H1 (cell line): ENCODE data around the gene SLC10A6. TPM values are rescaled to one million over a fixed set of nuclear protein-coding genes. Genes with fewer than 3 reads are reported as not detected.

Experiments used
- CTCF ChIA-PET: fragments of 300-600 bp; sonication (Branson Sonifier 250); formaldehyde crosslinking; loops from one replicate; lab custom pipeline; 2021; ENCODE audit not compliant: partially characterized antibody; lab: Charles Lee
- POLR2A ChIA-PET: fragments of 300-600 bp; sonication (Branson Sonifier 250); formaldehyde crosslinking; loops from one replicate; lab custom pipeline; 2021; ENCODE audit warnings: inconsistent platforms; ENCODE audit not compliant: partially characterized antibody; lab: Charles Lee
- DNase-seq, 2 experiments: peaks; one replicate each; pipeline versions ENCODE4 v3.0.0 to v3.0.0-alpha.2; 2010 to 2022; ENCODE audit warnings: low spot score in 2 of 2, low read depth in 1 of 2, mixed read lengths in 1 of 2
- FAIRE-seq: peaks from 2 replicates; lab custom pipeline; 2011; peaks lifted over from hg19 to GRCh38; lab: Jason Lieb, UNC
- H2AFZ ChIP-seq: 2 replicates; pipeline ENCODE4 v1.8.1; 2012; ENCODE audit warnings: low read length, inconsistent platforms
- H2AK5ac ChIP-seq: 2 replicates; pipeline ENCODE4 v1.6.1; 2013; ENCODE audit warnings: low read depth, low read length
- H2BK120ac ChIP-seq: replicated peaks from 2 replicates; pipeline ENCODE3; 2013; ENCODE audit warnings: low read depth, low read length, inconsistent platforms
- H2BK12ac ChIP-seq: 2 replicates; pipeline ENCODE4 v1.6.1; 2013; ENCODE audit warnings: low read depth, low read length
- H2BK15ac ChIP-seq: 2 replicates; pipeline ENCODE4 v1.6.1; 2013; ENCODE audit warnings: low read length
- H2BK20ac ChIP-seq: 2 replicates; pipeline ENCODE4 v1.6.1; 2013; ENCODE audit warnings: low read length
- H2BK5ac ChIP-seq: 2 replicates; pipeline ENCODE4 v1.6.1; 2013; ENCODE audit warnings: low read depth, low read length
- H3K14ac ChIP-seq: 2 replicates; pipeline ENCODE4 v1.6.1; 2013; ENCODE audit warnings: inconsistent platforms; ENCODE audit not compliant: insufficient read length
- H3K18ac ChIP-seq: 2 replicates; pipeline ENCODE4 v1.6.1; 2013; ENCODE audit warnings: low read length; ENCODE audit errors: extremely low read depth
- H3K23ac ChIP-seq: 2 replicates; pipeline ENCODE4 v1.6.1; 2013; ENCODE audit warnings: inconsistent platforms; ENCODE audit not compliant: insufficient read length
- H3K23me2 ChIP-seq: 2 replicates; pipeline ENCODE4 v1.6.1; 2013; ENCODE audit warnings: low read depth, low read length
- H3K27ac ChIP-seq: 2 replicates; pipeline ENCODE4 v1.6.1; 2011; ENCODE audit warnings: low read depth, low read length, inconsistent platforms
- H3K27me3 ChIP-seq, 4 experiments: replicated peaks in 1 of 4; 1 replicate in 1 of 4; 2 replicates in 3 of 4; pipeline versions ENCODE4 v1.6.1 to v1.8.1; 2011 to 2013; ENCODE audit warnings: low read length in 3 of 4, mild to moderate bottlenecking in 3 of 4, inconsistent platforms in 2 of 4, mixed read lengths in 2 of 4, moderate library complexity in 1 of 4; ENCODE audit not compliant: control insufficient read depth in 3 of 4, insufficient read depth in 3 of 4; ENCODE audit errors: extremely low read depth in 1 of 4
- H3K36me3 ChIP-seq, 4 experiments: 2 replicates each; pipeline versions ENCODE4 v1.6.1 to v1.8.1; 2011 to 2013; ENCODE audit warnings: mild to moderate bottlenecking in 4 of 4, low read length in 3 of 4, moderate library complexity in 2 of 4, control low read depth in 1 of 4, inconsistent platforms in 1 of 4; ENCODE audit not compliant: insufficient read depth in 4 of 4, control insufficient read depth in 2 of 4
- H3K4ac ChIP-seq: replicated peaks from 2 replicates; pipeline ENCODE3; 2013; ENCODE audit warnings: low read length, low read depth, mixed read lengths, inconsistent platforms; ENCODE audit not compliant: insufficient read length
- H3K4me1 ChIP-seq, 4 experiments: replicated peaks in 1 of 4; 1 replicate in 1 of 4; 2 replicates in 3 of 4; pipeline versions ENCODE4 v1.6.1 to v1.8.1; 2011 to 2013; ENCODE audit warnings: low read length in 3 of 4, inconsistent platforms in 2 of 4, mixed read lengths in 1 of 4; ENCODE audit not compliant: insufficient read depth in 4 of 4, control insufficient read depth in 3 of 4
- H3K4me2 ChIP-seq, 2 experiments: 2 replicates each; pipeline versions ENCODE4 v1.6.1 to v1.8.1; 2011 to 2013; ENCODE audit warnings: low read depth in 2 of 2, low read length in 2 of 2, control low read depth in 1 of 2, inconsistent platforms in 1 of 2, mild to moderate bottlenecking in 1 of 2; ENCODE audit not compliant: insufficient read depth in 1 of 2
- H3K4me3 ChIP-seq, 4 experiments: fragments of 200-600, 300-600 bp in 1 of 4; sonication (generic), shearing (Covaris generic), sonication (Bioruptor Twin) in 1 of 4; 2 replicates each; pipeline versions ENCODE4 v1.5.1 to v1.8.1; 2011 to 2016; ENCODE audit warnings: low read length in 4 of 4, low read depth in 3 of 4, control low read depth in 2 of 4, inconsistent platforms in 2 of 4, mild to moderate bottlenecking in 2 of 4, mixed read lengths in 1 of 4, moderate library complexity in 1 of 4; ENCODE audit not compliant: insufficient read depth in 2 of 4; ENCODE audit errors: extremely low read depth in 1 of 4
- H3K56ac ChIP-seq: replicated peaks from 2 replicates; pipeline ENCODE3; 2013; ENCODE audit warnings: low read depth, mild to moderate bottlenecking, mixed read lengths, low read length, inconsistent platforms; ENCODE audit not compliant: insufficient read length
- H3K79me1 ChIP-seq: 2 replicates; pipeline ENCODE4 v1.6.1; 2013; ENCODE audit warnings: low read depth, low read length, control low read depth
- H3K79me2 ChIP-seq, 2 experiments: 2 replicates each; pipeline versions ENCODE4 v1.6.1 to v1.8.1; 2012 to 2013; ENCODE audit warnings: low read length in 2 of 2, mild to moderate bottlenecking in 2 of 2, inconsistent platforms in 1 of 2; ENCODE audit not compliant: insufficient read depth in 2 of 2, control insufficient read depth in 1 of 2
- H3K9ac ChIP-seq, 4 experiments: replicated peaks in 1 of 4; 1 replicate in 1 of 4; 2 replicates in 3 of 4; pipeline versions ENCODE4 v1.6.1 to v1.8.1; 2011 to 2013; ENCODE audit warnings: low read depth in 3 of 4, low read length in 3 of 4, control low read depth in 2 of 4, mild to moderate bottlenecking in 2 of 4, moderate library complexity in 2 of 4, inconsistent platforms in 1 of 4; ENCODE audit errors: extremely low read depth in 1 of 4
- H3K9me3 ChIP-seq, 2 experiments: 2 replicates each; pipeline versions ENCODE4 v1.6.1 to v1.8.1; 2012 to 2013; ENCODE audit warnings: mild to moderate bottlenecking in 2 of 2, moderate library complexity in 2 of 2, control low read depth in 1 of 2, inconsistent platforms in 1 of 2, low read depth in 1 of 2, low read length in 1 of 2, mixed read lengths in 1 of 2; ENCODE audit not compliant: insufficient read depth in 2 of 2
- H4K20me1 ChIP-seq, 2 experiments: replicated peaks in 1 of 2; 2 replicates each; pipeline versions ENCODE3 to v1.8.1; 2011 to 2013; ENCODE audit warnings: inconsistent platforms in 2 of 2, low read length in 2 of 2, mild to moderate bottlenecking in 1 of 2; ENCODE audit not compliant: insufficient read depth in 2 of 2, control insufficient read depth in 1 of 2
- H4K5ac ChIP-seq: 2 replicates; pipeline ENCODE4 v1.6.1; 2013; ENCODE audit warnings: low read length, low read depth, mixed read lengths, inconsistent platforms; ENCODE audit not compliant: insufficient read length
- H4K8ac ChIP-seq: 2 replicates; pipeline ENCODE4 v1.8.0; 2013; ENCODE audit warnings: mild to moderate bottlenecking, moderate library complexity, low read length, inconsistent platforms; ENCODE audit not compliant: insufficient read depth; ENCODE audit errors: extremely low read depth
- H4K91ac ChIP-seq: replicated peaks from 2 replicates; pipeline ENCODE3; 2013; ENCODE audit warnings: low read length, mixed read lengths, inconsistent platforms; ENCODE audit not compliant: insufficient read length
- CTCF ChIP-seq, 3 experiments: IDR thresholded peaks; 1 replicate in 2 of 3; 2 replicates in 1 of 3; pipeline versions ENCODE4 v1.5.1 to v1.6.1; 2011; ENCODE audit warnings: low read length in 3 of 3, mild to moderate bottlenecking in 3 of 3, inconsistent platforms in 2 of 3, low read depth in 1 of 3, moderate library complexity in 1 of 3; ENCODE audit not compliant: insufficient read depth in 1 of 3; ENCODE audit errors: control extremely low read depth in 1 of 3
- EGR1 ChIP-seq: IDR thresholded peaks from 2 replicates; pipeline ENCODE4 v1.6.1; 2011; ENCODE audit warnings: low read depth, low read length, borderline replicate concordance
- POLR2AphosphoS5 ChIP-seq: IDR thresholded peaks from 2 replicates; pipeline ENCODE4 v1.6.1; 2011; ENCODE audit warnings: low read depth, low read length
- TCF12 ChIP-seq: IDR thresholded peaks from 2 replicates; pipeline ENCODE4 v1.6.1; 2011; ENCODE audit warnings: low read depth, mild to moderate bottlenecking, low read length
- WGBS, 2 experiments: shearing (Covaris generic) in 1 of 2; methylation state at CpG; one replicate each; pipeline versions ENCODE4 v1.1.6 to v1.1.7; 2013 to 2015; ENCODE audit warnings: low lambda C conversion rate in 2 of 2, mixed read lengths in 2 of 2, inconsistent platforms in 1 of 2, low coverage in 1 of 2, missing lambda C conversion rate in 1 of 2; ENCODE audit not compliant: insufficient replicate concordance in 2 of 2, insufficient coverage in 1 of 2, insufficient read length in 1 of 2; ENCODE audit errors: extremely low coverage in 1 of 2, missing lambda C conversion rate in 1 of 2; 5-methylcytosine and 5-hydroxymethylcytosine counted together
- polyA plus RNA-seq, 7 experiments: library from polyadenylated mRNA; depleted of rRNA in 3 of 7; stranded (reverse) in 5 of 7; unstranded in 2 of 7; fragments of >200 nt in 5 of 7; fragments of 200-250 nt in 2 of 7; gene quantifications; 1 replicate in 5 of 7; 2 replicates in 1 of 7; 4 replicates in 1 of 7; pipeline versions ENCODE4 v1.2.1 to v1.2.3, GENCODE V29; 2011 to 2013; ENCODE audit warnings: missing spikeins in 2 of 7, mixed read lengths in 2 of 7
- total RNA-seq: library from RNA; stranded (reverse); fragmentation: NEBNext Ultra II Directional; extraction: Animal tissue kit (Norgen Biotek cat#: 25700); gene quantifications from 2 replicates; pipeline ENCODE4 v1.2.1, GENCODE V29; 2021

SLC10A6 gene
- total and polyA plus RNA-seq, 2 of the 8 experiments (the other 6 are each of a cell fraction or from before 2014, with no cell fraction given), result not detected

GRCh38 chr4:86848136-86848535, 1.0 kb downstream of the SLC10A6 start:
- H3K4ac ChIP-seq, result no peak overlapping the region
- TF ChIP-seq TCF12, result no peak
- no peak for TF ChIP-seq EGR1
- TF ChIP-seq CTCF (IDR thresholded peaks at IDR 0.05; ENCODE audit: control extremely low read depth in 1 of 3, insufficient read depth in 1 of 3, low read depth in 1 of 3, low read length in 3 of 3), result no peak
- no peak for TF ChIP-seq POLR2AphosphoS5

More at GRCh38 chr4:86848136-86848535, 1.0 kb downstream of the SLC10A6 start:
- Histone ChIP-seq H2BK5ac (no peak overlapping the region), H3K4me1 (no peaks in the 10 kb centered on the region), H3K18ac (no peak overlapping the region), H3K4me2 (no peak overlapping the region; a peak in 1 of 4 replicates), H3K14ac (no peak overlapping the region), H2AK5ac (no peak overlapping the region), H3K79me1 (no peaks in the 10 kb centered on the region), H4K5ac (no peak overlapping the region), H3K79me2 (no peaks in the 10 kb centered on the region), H3K9me3 (no peaks in the 10 kb centered on the region), H2BK20ac (no peak overlapping the region), H2AFZ (0 out of 2 replicates have a peak overlapping the region, but pooled peaks have one; percentile 4), H3K27me3 (no peaks in the 10 kb centered on the region), H2BK120ac (no peak overlapping the region), H3K23ac (no peak overlapping the region), H3K9ac (no peak overlapping the region), H4K8ac (no peak overlapping the region), H2BK12ac (no peak overlapping the region), H3K23me2 (0 out of 2 replicates have a peak, but pooled peaks cover 1% of the 10 kb centered on the region), H3K4me3 (no peak overlapping the region), H3K36me3 (no peaks in the 10 kb centered on the region), H4K20me1 (no peaks in the 10 kb centered on the region), H2BK15ac (no peak overlapping the region), H4K91ac (no peak overlapping the region), H3K27ac (no peak overlapping the region), H3K56ac (no peak overlapping the region)
- DNase-seq, result no peak
- ChIA-PET CTCF (interaction anchor here (0.9 to 2.7 kb wide), 2 partner anchors 29 to 31 kb away, joined by 3 to 8 read pairs; no protein-coding TSS in a partner anchor), POLR2A (interaction anchor here (1.3 kb wide), 1 partner anchor 45 kb away, joined by 4 read pairs; no protein-coding TSS in a partner anchor)
- WGBS, 2 experiments, result 77% methylated on average over 7 of the region's 7 CpGs; no CpG with 5 or more reads in 1 of the 2 experiments
- FAIRE-seq, result no peak
